ENCODE data around the gene THAP12.
"Not testable (repeated sequence)": the region's sequence is repeated elsewhere in the genome, so short reads cannot be mapped to it uniquely, and the experiment has no call there.

The THAP12 gene

GRCh38 chr11:76380977-76381719 is at the start of gene THAP12, which contains the start of gene GVQW3:
THAP12 (minus strand) TSS chr11:76381132; CDS start chr11:76380836, 296 bp downstream.
GVQW3 (plus strand) TSS chr11:76381323; CDS start chr11:76381829, 506 bp downstream.
- DNase-seq (ENCODE audit: low spot score) = peak; percentile 98

DNA sequence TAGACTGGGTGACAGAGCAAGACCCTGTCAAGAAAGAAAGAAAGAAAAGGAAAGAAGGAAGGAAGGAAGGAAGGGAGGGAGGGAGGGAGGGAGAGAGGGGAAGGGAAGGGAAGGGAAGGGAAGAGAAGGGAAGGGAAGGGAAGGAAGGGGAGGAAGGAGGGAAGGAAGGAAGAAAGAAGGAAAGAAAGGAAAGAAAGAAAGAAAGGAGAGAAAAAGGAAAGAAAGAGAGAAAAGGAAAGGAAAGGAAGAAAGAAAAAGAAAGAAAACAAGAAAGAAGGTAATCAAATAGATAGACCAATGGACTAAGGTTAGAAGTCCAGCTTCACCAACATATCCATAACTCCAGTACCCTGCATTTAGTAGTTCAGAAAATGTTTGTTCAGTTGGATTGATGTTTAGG is 45.7 kb upstream of the THAP12 start:
- DNase-seq (ENCODE audit: low spot score) = no peak

- DNase-seq (ENCODE audit: low spot score) = no peak
These were observed 44.0 kb upstream of the THAP12 start for GRCh38 chr11:76424891-76425290.

GRCh38 chr11:76424379-76424778 is 43.4 kb upstream of the THAP12 start:
- no peak for DNase-seq (ENCODE audit: low spot score)

DNA sequence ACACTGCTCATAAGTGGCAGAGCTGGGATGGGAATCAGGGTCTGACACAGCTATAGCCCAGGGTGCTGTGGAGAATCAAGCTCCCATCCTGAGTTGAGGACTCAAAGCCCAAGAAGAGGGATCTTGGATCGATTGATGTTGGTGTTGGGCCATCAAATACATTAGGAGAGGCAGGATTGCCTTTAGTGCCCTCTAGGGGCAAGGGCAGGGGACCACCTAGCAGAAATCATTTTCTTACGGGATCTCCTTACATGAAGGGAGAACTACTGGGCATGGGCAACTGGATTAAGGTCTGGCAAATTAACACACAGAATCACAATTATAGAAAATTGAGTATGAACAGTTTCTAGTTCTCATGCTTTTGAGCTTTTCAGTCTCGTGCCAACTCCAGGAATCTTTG is 39.0 kb upstream of the THAP12 start:
- no peak for DNase-seq (ENCODE audit: low spot score)

DNA sequence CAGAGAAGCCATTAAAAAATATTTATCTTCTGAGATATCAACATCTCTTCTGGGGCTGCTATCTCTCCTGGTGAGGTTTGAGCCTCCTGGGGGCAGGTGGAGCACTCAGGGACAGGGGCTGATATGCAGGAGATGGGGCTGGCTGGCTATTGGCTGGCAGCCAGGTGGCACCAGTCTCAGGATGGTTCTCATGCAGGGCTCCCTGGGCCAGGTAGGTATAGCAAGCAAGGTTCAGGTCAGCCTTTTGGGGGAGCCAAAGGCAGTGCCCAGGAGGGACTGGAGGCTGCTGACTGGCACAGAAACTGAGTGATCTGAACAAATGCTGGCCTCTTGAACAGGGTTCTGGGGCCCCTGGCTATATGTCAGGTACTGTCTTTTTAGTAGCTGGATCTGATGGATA is 34.1 kb upstream of the THAP12 start:
- no peak for DNase-seq (ENCODE audit: low spot score)

GRCh38 chr11:76410851-76411357 is 30.0 kb upstream of the THAP12 start:
- DNase-seq (ENCODE audit: low spot score) = no peak

GRCh38 chr11:76408171-76408965 is 27.4 kb upstream of the THAP12 start:
- DNase-seq (ENCODE audit: low spot score) = no peak

DNA sequence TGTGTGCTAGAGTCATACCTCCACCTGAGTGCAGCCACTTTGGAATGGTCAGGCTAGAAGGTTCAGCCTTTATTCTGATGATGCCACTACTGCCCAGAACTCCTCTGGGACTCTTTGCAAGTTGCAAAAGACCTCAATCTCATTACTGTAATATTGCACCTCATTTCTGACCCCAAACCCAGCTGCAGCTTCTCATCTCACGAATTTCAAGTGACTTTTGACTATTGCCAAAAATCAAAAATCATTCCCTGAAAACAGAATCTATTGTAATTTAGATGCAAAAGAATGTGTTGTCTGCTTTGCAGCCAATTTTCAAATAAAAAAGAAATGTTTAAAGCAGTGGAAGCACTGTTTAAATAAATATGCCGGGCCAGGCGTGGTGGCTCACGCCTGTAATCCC is 25.4 kb upstream of the THAP12 start:
- DNase-seq (ENCODE audit: low spot score) = no peak

- DNase-seq (ENCODE audit: low spot score) = not testable (repeated sequence)
These were observed 20.6 kb upstream of the THAP12 start for GRCh38 chr11:76401484-76401883.

- DNase-seq (ENCODE audit: low spot score) = no peak
These were observed 20.0 kb upstream of the THAP12 start for GRCh38 chr11:76400967-76401366.

- no peak for DNase-seq (ENCODE audit: low spot score)
These were observed 16.5 kb upstream of the THAP12 start for GRCh38 chr11:76397383-76397782.

DNA sequence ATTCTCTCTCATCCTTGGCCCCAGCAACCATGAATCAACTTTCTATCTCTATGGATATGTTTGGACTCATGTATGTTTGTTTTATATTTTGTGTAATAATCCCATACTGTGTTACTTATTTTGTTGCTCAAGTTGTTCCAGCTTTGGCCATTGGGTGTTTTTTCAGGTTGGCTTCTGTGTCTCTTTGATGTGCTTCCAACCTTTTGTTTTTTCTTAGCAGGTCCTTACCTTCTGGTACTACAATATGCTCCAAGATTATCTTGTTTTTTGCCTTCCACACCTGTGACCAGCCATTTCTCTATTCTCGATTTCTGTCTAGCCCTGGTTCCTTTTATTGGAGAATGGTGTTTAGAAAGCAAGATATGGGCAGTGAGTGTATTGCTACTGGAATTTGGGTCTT is 14.4 kb upstream of the THAP12 start:
- DNase-seq (ENCODE audit: low spot score) = no peak

GRCh38 chr11:76394411-76394810 is 13.5 kb upstream of the THAP12 start:
- no peak for DNase-seq (ENCODE audit: low spot score)

GRCh38 chr11:76392870-76393269 is 11.9 kb upstream of the THAP12 start:
- DNase-seq (ENCODE audit: low spot score) = no peak

GRCh38 chr11:76391811-76392475 is 11.0 kb upstream of the THAP12 start:
- DNase-seq (ENCODE audit: low spot score) = no peak

DNA sequence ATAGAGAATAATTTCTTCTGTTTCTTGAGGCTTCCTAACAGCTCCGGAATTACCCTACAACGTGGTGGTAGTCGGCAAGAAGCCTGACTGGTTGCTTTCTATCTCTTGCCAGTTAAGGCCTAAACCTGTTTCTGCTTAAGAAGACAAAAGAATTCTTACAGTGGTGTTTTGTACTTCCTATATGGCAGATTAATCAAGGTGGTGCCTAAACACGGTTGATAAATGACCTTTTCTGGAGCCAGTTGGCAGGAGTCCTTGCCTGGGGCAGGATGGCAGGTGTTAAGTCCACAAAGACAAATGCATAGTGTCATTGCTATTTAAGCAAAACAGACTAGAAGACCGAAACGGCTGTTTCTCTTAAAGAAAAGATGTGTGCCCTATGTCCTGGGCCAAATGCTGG is 10.1 kb upstream of the THAP12 start:
- DNase-seq (ENCODE audit: low spot score) = no peak

GRCh38 chr11:76388408-76388807 is 7.5 kb upstream of the THAP12 start:
- no peak for DNase-seq (ENCODE audit: low spot score)

- DNase-seq (ENCODE audit: low spot score) = no peak
These were observed 5.0 kb upstream of the THAP12 start for GRCh38 chr11:76385903-76386302.

DNA sequence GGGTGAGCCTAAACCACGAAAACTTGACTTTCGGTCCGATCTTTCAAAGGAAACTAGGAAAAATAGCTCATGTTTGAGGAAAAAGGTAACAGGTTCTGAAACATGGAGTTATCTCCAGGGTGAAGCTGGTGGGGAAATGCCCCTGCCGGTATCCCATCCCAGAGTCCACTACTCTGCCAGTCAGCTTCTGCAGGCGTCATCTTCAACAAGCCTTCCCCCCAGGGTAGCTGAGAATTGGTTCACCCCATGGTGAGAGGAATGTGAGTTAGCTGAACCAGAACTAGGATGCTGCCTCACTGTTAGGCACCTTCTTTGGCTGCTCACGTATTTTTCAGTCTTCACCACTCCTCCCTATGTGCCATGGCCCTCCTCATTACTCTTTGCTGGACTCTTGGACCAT is 1.3 kb upstream of the THAP12 start:
- DNase-seq (ENCODE audit: low spot score) = no peak

- DNase-seq (ENCODE audit: low spot score) = no peak
These were observed 564 bp downstream of the THAP12 start for GRCh38 chr11:76380159-76380976.

DNA sequence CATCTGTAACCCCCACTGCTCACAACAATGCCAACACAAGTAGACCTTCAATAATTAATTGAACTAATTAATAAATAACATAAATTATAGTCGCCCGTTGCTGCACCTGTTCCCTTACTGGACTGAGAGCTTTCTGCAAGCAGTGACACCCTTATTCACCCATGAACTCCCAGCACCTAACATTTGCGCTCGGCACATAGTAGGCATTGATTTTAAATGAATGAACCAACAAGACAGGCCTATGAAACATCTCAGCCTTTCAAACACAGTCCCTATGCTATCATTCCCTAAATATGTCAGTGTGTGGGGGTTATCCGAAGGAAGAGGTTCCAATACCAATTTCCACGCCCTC is 1.1 kb downstream of the THAP12 start:
- DNase-seq (ENCODE audit: low spot score) = no peak

All from ecto neural progenitor cell (in vitro differentiated cells).